ENCODE results near the gene MCC.

Gene MCC

GRCh38 chr5:113273948-113274347 lies 214.3 kb downstream of the MCC start:
- Mint-ChIP-seq H3K4me1 (peaks cover 55% of the 10 kb centered on the region), H3K27me3 (ENCODE audit: low read depth, poor library complexity) (no peaks in the 10 kb centered on the region), H3K4me3 (no peak overlapping the region), H3K27ac (no peak overlapping the region), H3K9me3 (no peaks in the 10 kb centered on the region), H3K36me3 (ENCODE audit: low read depth) (no peaks in the 10 kb centered on the region)
- DNase-seq = no peak
- TF ChIP-seq CTCF (IDR thresholded peaks at IDR 0.05) = no peak

GRCh38 chr5:113271745-113272454 lies 216.4 kb downstream of the MCC start:
- no peak for DNase-seq
- Mint-ChIP-seq H3K4me3 (no peak overlapping the region), H3K27ac (no peak overlapping the region), H3K9me3 (peaks cover 4% of the 10 kb centered on the region), H3K36me3 (ENCODE audit: low read depth) (peaks cover 5% of the 10 kb centered on the region), H3K4me1 (peaks cover 71% of the 10 kb centered on the region), H3K27me3 (ENCODE audit: low read depth, poor library complexity) (no peaks in the 10 kb centered on the region)
- TF ChIP-seq CTCF (IDR thresholded peaks at IDR 0.05) = no peak

GRCh38 chr5:113271015-113271414 lies 217.2 kb downstream of the MCC start:
- peaks cover 4% of the 10 kb centered on the region for H3K9me3 Mint-ChIP-seq
- H3K36me3 Mint-ChIP-seq (ENCODE audit: low read depth) = peaks cover 5% of the 10 kb centered on the region
- H3K4me1 Mint-ChIP-seq = peaks cover 75% of the 10 kb centered on the region
- H3K27ac Mint-ChIP-seq = no peak overlapping the region
- no peak for DNase-seq
- TF ChIP-seq CTCF (IDR thresholded peaks at IDR 0.05) = no peak
- no peak overlapping the region for H3K4me3 Mint-ChIP-seq
- no peaks in the 10 kb centered on the region for H3K27me3 Mint-ChIP-seq (ENCODE audit: low read depth, poor library complexity)

GRCh38 chr5:113270086-113270485 lies 218.2 kb downstream of the MCC start:
- H3K9me3 Mint-ChIP-seq = peaks cover 4% of the 10 kb centered on the region
- H3K36me3 Mint-ChIP-seq (ENCODE audit: low read depth) = peaks cover 5% of the 10 kb centered on the region
- H3K4me1 Mint-ChIP-seq = peaks cover 75% of the 10 kb centered on the region
- H3K4me3 Mint-ChIP-seq = no peak overlapping the region
- H3K27ac Mint-ChIP-seq = no peak overlapping the region
- no peak for DNase-seq
- H3K27me3 Mint-ChIP-seq (ENCODE audit: low read depth, poor library complexity) = no peaks in the 10 kb centered on the region
- TF ChIP-seq CTCF (IDR thresholded peaks at IDR 0.05) = no peak

- Mint-ChIP-seq H3K9me3 (peaks cover 4% of the 10 kb centered on the region), H3K4me1 (peaks cover 70% of the 10 kb centered on the region), H3K4me3 (no peak overlapping the region), H3K27ac (no peak overlapping the region), H3K27me3 (ENCODE audit: low read depth, poor library complexity) (no peaks in the 10 kb centered on the region), H3K36me3 (ENCODE audit: low read depth) (peaks cover 5% of the 10 kb centered on the region)
- TF ChIP-seq CTCF (IDR thresholded peaks at IDR 0.05) = no peak
- no peak for DNase-seq
Observed at GRCh38 chr5:113269023-113269997, 218.9 kb downstream of the MCC start.
